ENCODE results near the gene EHMT1.

DNA sequence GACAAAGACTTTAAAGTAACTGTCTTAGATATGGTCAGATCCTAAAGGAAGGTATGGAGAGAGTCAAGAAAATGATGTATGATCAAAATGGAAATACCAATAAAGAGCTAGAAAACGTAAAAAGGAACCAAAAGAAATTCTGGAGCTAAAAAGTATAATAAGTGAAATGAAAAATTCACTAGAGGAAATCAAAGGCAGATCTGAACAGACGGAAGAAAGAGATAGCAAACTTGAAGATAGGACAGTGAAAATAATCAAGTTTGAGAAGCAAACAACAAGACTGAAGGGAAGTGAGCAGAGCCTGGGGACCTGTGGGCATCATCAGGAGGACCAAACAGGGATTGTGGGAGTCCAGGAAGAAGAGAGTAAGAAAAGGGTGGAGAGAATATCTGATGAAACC, 115.4 kb downstream of the EHMT1 start:
- TF ChIP-seq POLR2AphosphoS5 (IDR thresholded peaks at IDR 0.05; ENCODE audit: low read depth) (no peak), EZH2 (IDR thresholded peaks at IDR 0.05; ENCODE audit: low read depth, unreplicated experiment) (no peak), EZH2phosphoT487 (IDR thresholded peaks at IDR 0.05; ENCODE audit: unreplicated experiment) (no peak), ZNF331 (CRISPR knock-in tag; IDR thresholded peaks at IDR 0.05; ENCODE audit: low read depth) (no peak), CREB1 (CRISPR knock-in tag; IDR thresholded peaks at IDR 0.05; ENCODE audit: low read depth) (no peak), NANOG (IDR thresholded peaks at IDR 0.05; ENCODE audit: borderline replicate concordance) (no peak), ETS1 (IDR thresholded peaks at IDR 0.05) (no peak), REST (IDR thresholded peaks at IDR 0.05; ENCODE audit: unreplicated experiment) (no peak), JUNB (IDR thresholded peaks at IDR 0.05; ENCODE audit: unreplicated experiment) (no peak), ZNF114 (CRISPR knock-in tag; IDR thresholded peaks at IDR 0.05) (no peak)
- TF ChIP-seq, protein P1, sequence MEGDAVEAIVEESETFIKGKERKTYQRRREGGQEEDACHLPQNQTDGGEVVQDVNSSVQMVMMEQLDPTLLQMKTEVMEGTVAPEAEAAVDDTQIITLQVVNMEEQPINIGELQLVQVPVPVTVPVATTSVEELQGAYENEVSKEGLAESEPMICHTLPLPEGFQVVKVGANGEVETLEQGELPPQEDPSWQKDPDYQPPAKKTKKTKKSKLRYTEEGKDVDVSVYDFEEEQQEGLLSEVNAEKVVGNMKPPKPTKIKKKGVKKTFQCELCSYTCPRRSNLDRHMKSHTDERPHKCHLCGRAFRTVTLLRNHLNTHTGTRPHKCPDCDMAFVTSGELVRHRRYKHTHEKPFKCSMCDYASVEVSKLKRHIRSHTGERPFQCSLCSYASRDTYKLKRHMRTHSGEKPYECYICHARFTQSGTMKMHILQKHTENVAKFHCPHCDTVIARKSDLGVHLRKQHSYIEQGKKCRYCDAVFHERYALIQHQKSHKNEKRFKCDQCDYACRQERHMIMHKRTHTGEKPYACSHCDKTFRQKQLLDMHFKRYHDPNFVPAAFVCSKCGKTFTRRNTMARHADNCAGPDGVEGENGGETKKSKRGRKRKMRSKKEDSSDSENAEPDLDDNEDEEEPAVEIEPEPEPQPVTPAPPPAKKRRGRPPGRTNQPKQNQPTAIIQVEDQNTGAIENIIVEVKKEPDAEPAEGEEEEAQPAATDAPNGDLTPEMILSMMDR (conservative IDR thresholded peaks at IDR 0.05; ENCODE audit: low read depth in 2 of 2), result no peak
